ENCODE data around the gene SH2D5. TPM values are rescaled to one million over a fixed set of nuclear protein-coding genes. Genes with fewer than 3 reads are reported as not detected.

The SH2D5 gene
- total RNA-seq, 6 donors from 2014 or later = 0.13 to 0.46 (median 0.40) TPM; not detected in 3

- H3K27me3 ChIP-seq = no peaks in the 10 kb centered on the region
- TF ChIP-seq CTCF (IDR thresholded peaks at IDR 0.05) = no peak
- no peak for TF ChIP-seq POLR2AphosphoS5 (IDR thresholded peaks at IDR 0.05)
- no peak for TF ChIP-seq POLR2A (IDR thresholded peaks at IDR 0.05)
- no peak for TF ChIP-seq EP300 (IDR thresholded peaks at IDR 0.05)
- 89 to 96% methylated on average over 3 to 5 of the region's 5 CpGs for WGBS, 2 donors
- DNase-seq = no peak
- H3K27ac ChIP-seq = no peak overlapping the region
- H3K4me3 ChIP-seq = no peak overlapping the region
- no peak for ATAC-seq (ENCODE audit: low FRiP score in 2 of 2)
- H3K9me3 ChIP-seq = no peaks in the 10 kb centered on the region
- H3K4me1 ChIP-seq = peaks cover 3 to 7% (median 4%) of the 10 kb centered on the region in 4 donors
- H3K36me3 ChIP-seq = no peaks in the 10 kb centered on the region
Measured at GRCh38 chr1:20701847-20702246, 30.7 kb downstream of the SH2D5 start.

DNA sequence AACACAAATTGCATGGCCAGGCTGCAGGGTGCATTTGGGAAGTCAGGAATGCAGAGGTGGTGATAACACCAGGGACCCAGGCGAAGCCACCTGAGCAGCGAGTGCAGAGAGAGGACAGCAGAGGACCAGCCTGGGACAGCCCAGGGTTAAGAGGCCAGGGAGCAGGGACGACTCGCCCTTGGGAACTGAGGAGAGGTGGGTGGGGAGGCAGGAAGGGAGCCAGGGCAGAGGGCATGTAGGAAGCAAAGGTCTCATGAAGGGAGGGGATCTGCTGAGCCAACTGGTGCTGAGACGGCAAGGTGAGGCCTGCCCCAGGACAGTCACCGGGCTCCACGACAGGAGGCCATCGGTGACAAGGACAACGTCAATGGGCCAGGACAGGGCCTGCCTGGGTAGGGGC lies 31.1 kb downstream of the SH2D5 start:
- TF ChIP-seq CTCF (IDR thresholded peaks at IDR 0.05) (no peak), EP300 (IDR thresholded peaks at IDR 0.05) (no peak), POLR2A (IDR thresholded peaks at IDR 0.05) (no peak), POLR2AphosphoS5 (IDR thresholded peaks at IDR 0.05) (no peak)
- WGBS, 2 donors = 85 to 88% methylated on average over 9 of the region's 9 CpGs

DNA sequence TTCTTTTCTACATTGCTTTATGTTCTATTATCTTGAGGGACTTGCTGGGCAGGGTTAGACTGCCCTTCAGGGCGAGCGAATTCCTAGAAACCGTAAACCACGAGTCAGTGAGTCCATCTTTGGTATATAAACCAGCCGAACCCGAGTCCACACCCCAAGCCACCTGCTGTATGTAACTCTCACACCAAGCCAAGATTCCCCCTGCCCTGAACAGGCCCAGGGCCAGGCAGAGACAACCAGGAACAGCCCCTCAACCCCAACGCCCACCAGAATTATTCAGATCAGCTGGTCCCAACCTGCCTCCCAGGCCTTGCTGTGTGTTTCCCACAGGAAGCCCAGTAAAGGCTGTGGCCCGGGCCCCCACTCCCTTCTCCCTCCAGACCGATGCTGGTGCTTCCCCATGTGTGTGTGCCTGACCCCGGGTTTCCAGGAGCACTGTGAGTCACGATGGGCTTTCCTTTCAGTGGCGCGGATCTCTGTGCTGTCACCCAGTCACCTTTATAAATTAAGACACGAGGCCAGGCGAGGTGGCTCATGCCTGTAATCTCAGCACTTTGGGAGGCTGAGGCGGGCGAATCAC lies 31.8 kb downstream of the SH2D5 start:
- ATAC-seq (ENCODE audit: low FRiP score in 2 of 2) = no peak
- Histone ChIP-seq H3K9me3 (no peaks in the 10 kb centered on the region), H3K4me1 (peaks cover 6 to 14% (median 8%) of the 10 kb centered on the region in 4 donors), H3K36me3 (no peaks in the 10 kb centered on the region), H3K27ac (no peak overlapping the region), H3K27me3 (no peaks in the 10 kb centered on the region), H3K4me3 (no peak overlapping the region)
- no peak for DNase-seq
- TF ChIP-seq POLR2AphosphoS5 (IDR thresholded peaks at IDR 0.05) = no peak
- TF ChIP-seq CTCF (IDR thresholded peaks at IDR 0.05) = no peak
- no peak for TF ChIP-seq EP300 (IDR thresholded peaks at IDR 0.05)
- no peak for TF ChIP-seq POLR2A (IDR thresholded peaks at IDR 0.05)
- 89 to 91% methylated on average over 16 to 17 of the region's 17 CpGs for WGBS, 2 donors

More for the DNA sequence above, 31.1 kb downstream of the SH2D5 start:
- Histone ChIP-seq H3K36me3 (no peaks in the 10 kb centered on the region), H3K27me3 (no peaks in the 10 kb centered on the region), H3K27ac (no peak overlapping the region), H3K9me3 (no peaks in the 10 kb centered on the region), H3K4me1 (peaks cover 5 to 9% (median 7%) of the 10 kb centered on the region in 4 donors), H3K4me3 (no peak overlapping the region)
- ATAC-seq (ENCODE audit: low FRiP score in 2 of 2) (no peak), DNase-seq (no peak)

DNA sequence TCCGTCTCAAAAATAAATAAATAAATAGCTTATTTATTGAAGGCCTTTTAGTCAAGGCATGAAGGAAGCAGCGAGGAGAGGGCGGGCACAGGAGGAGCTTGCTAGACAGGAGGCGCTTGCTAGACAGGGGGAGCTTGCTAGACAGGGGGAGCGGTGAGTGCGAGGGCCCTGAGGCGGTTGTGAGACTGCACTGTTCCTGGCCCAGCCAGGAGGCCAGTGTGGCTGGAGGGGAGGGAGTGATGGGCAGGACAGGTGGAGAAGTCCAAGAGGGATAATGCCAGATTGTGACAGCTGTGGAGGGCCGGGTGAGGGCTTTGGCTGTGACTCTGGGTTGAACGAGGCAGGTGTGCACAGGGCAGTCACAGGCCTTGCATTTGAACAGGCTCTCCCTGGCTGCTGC lies 32.9 kb downstream of the SH2D5 start:
- Histone ChIP-seq H3K27me3 (no peaks in the 10 kb centered on the region), H3K4me1 (peaks cover 6 to 14% (median 8%) of the 10 kb centered on the region in 4 donors), H3K9me3 (no peaks in the 10 kb centered on the region), H3K4me3 (no peak overlapping the region), H3K36me3 (no peaks in the 10 kb centered on the region), H3K27ac (no peak overlapping the region)
- no peak for TF ChIP-seq CTCF (IDR thresholded peaks at IDR 0.05)
- TF ChIP-seq POLR2AphosphoS5 (IDR thresholded peaks at IDR 0.05) = no peak
- no peak for TF ChIP-seq POLR2A (IDR thresholded peaks at IDR 0.05)
- no peak for TF ChIP-seq EP300 (IDR thresholded peaks at IDR 0.05)
- ATAC-seq (ENCODE audit: low FRiP score in 2 of 2) = no peak
- WGBS, 2 donors = 90 to 94% methylated on average over 9 of the region's 9 CpGs
- no peak for DNase-seq
